Dendritic cell treated with granulocyte-macrophage colony-stimulating factor and Interleukin-4, amounts not matched to agents 40 ng/mL and 50 ng/mL, for 4 days (primary cell): ENCODE results near the gene DMKN.

ENCODE experiments used
- H3K27ac Mint-ChIP-seq: one replicate; pipeline ENCODE4 v1.8.0; 2022; ENCODE audit warnings: mild to moderate bottlenecking, mixed read lengths
- H3K27me3 Mint-ChIP-seq: one replicate; pipeline ENCODE4 v1.8.0; 2022; ENCODE audit warnings: mild to moderate bottlenecking, mixed read lengths
- H3K36me3 Mint-ChIP-seq: one replicate; pipeline ENCODE4 v1.8.0; 2022; ENCODE audit warnings: low read depth, mixed read lengths
- H3K4me1 Mint-ChIP-seq: one replicate; pipeline ENCODE4 v1.8.0; 2022; ENCODE audit warnings: low read depth, mixed read lengths
- H3K4me3 Mint-ChIP-seq: one replicate; pipeline ENCODE4 v1.8.0; 2022; ENCODE audit warnings: mild to moderate bottlenecking, moderate library complexity, mixed read lengths
- H3K9me3 Mint-ChIP-seq: one replicate; pipeline ENCODE4 v1.8.0; 2022; ENCODE audit warnings: mixed read lengths
- intact Hi-C: fragments of 100-400 bp; cut with micrococcal nuclease; formaldehyde crosslinking; loops from one replicate; pipeline ENCODE4 v1.15.0; 2022

DMKN gene

GRCh38 chr19:35513628-35514281 is at the start of gene DMKN:
TSS of gene DMKN (minus strand) at chr19:35513649. CDS start at chr19:35513475, 174 bp downstream.
- no peak within 1 kb of the TSS for H3K4me3 Mint-ChIP-seq
- H3K4me1 Mint-ChIP-seq, result peaks cover 9% of the 10 kb centered on the region
- intact Hi-C loops, result no loop called here
- H3K27ac Mint-ChIP-seq, result no peak within 1 kb of the TSS
- peaks cover 62% of the 10 kb centered on the region for H3K27me3 Mint-ChIP-seq
- H3K36me3 Mint-ChIP-seq, result no peaks in the 10 kb centered on the region
- no peaks in the 10 kb centered on the region for H3K9me3 Mint-ChIP-seq

GRCh38 chr19:35562776-35563175 is 49.3 kb upstream of the DMKN start:
- intact Hi-C loops, result no loop called here
- H3K4me1 Mint-ChIP-seq, result peaks cover 3% of the 10 kb centered on the region
- H3K9me3 Mint-ChIP-seq, result no peaks in the 10 kb centered on the region
- H3K36me3 Mint-ChIP-seq, result no peaks in the 10 kb centered on the region
- no peak overlapping the region for H3K27ac Mint-ChIP-seq
- no peak overlapping the region for H3K4me3 Mint-ChIP-seq
- peaks cover 46% of the 10 kb centered on the region for H3K27me3 Mint-ChIP-seq

GRCh38 chr19:35562336-35562735 is 48.9 kb upstream of the DMKN start:
- H3K36me3 Mint-ChIP-seq, result no peaks in the 10 kb centered on the region
- H3K4me1 Mint-ChIP-seq, result peaks cover 7% of the 10 kb centered on the region
- intact Hi-C loops, result no loop called here
- no peak overlapping the region for H3K27ac Mint-ChIP-seq
- H3K4me3 Mint-ChIP-seq, result no peak overlapping the region
- no peaks in the 10 kb centered on the region for H3K9me3 Mint-ChIP-seq
- H3K27me3 Mint-ChIP-seq, result peaks cover 51% of the 10 kb centered on the region

GRCh38 chr19:35561436-35561835 is 48.0 kb upstream of the DMKN start:
- H3K9me3 Mint-ChIP-seq, result no peaks in the 10 kb centered on the region
- H3K27ac Mint-ChIP-seq, result no peak overlapping the region
- peaks cover 9% of the 10 kb centered on the region for H3K4me1 Mint-ChIP-seq
- H3K27me3 Mint-ChIP-seq, result peaks cover 56% of the 10 kb centered on the region
- H3K36me3 Mint-ChIP-seq, result no peaks in the 10 kb centered on the region
- H3K4me3 Mint-ChIP-seq, result no peak overlapping the region
- intact Hi-C loops, result no loop called here

GRCh38 chr19:35560677-35561076 is 47.2 kb upstream of the DMKN start:
- no peak overlapping the region for H3K27ac Mint-ChIP-seq
- H3K36me3 Mint-ChIP-seq, result no peaks in the 10 kb centered on the region
- peaks cover 63% of the 10 kb centered on the region for H3K27me3 Mint-ChIP-seq
- H3K4me3 Mint-ChIP-seq, result no peak overlapping the region
- H3K9me3 Mint-ChIP-seq, result no peaks in the 10 kb centered on the region
- peaks cover 9% of the 10 kb centered on the region for H3K4me1 Mint-ChIP-seq
- intact Hi-C loops, result no loop called here

GRCh38 chr19:35560271-35560670 is 46.8 kb upstream of the DMKN start:
- Mint-ChIP-seq H3K9me3 (no peaks in the 10 kb centered on the region), H3K4me3 (no peak overlapping the region), H3K4me1 (peaks cover 9% of the 10 kb centered on the region), H3K36me3 (no peaks in the 10 kb centered on the region), H3K27ac (no peak overlapping the region), H3K27me3 (peaks cover 66% of the 10 kb centered on the region)
- intact Hi-C loops, result no loop called here

- intact Hi-C loops, result no loop called here
- Mint-ChIP-seq H3K4me1 (peaks cover 9% of the 10 kb centered on the region), H3K27ac (no peak overlapping the region), H3K4me3 (no peak overlapping the region), H3K36me3 (no peaks in the 10 kb centered on the region), H3K9me3 (no peaks in the 10 kb centered on the region), H3K27me3 (peaks cover 69% of the 10 kb centered on the region)
Observed at GRCh38 chr19:35559781-35560180, 46.3 kb upstream of the DMKN start.

- Mint-ChIP-seq H3K4me3 (no peak overlapping the region), H3K27me3 (peaks cover 73% of the 10 kb centered on the region), H3K4me1 (peaks cover 9% of the 10 kb centered on the region), H3K27ac (no peak overlapping the region), H3K36me3 (no peaks in the 10 kb centered on the region), H3K9me3 (no peaks in the 10 kb centered on the region)
- intact Hi-C loops, result no loop called here
Observed at GRCh38 chr19:35559281-35559659, 45.8 kb upstream of the DMKN start.

- Mint-ChIP-seq H3K36me3 (no peaks in the 10 kb centered on the region), H3K9me3 (no peaks in the 10 kb centered on the region), H3K27me3 (peaks cover 75% of the 10 kb centered on the region), H3K27ac (no peak overlapping the region), H3K4me3 (no peak overlapping the region), H3K4me1 (peaks cover 9% of the 10 kb centered on the region)
- intact Hi-C loops, result no loop called here
Observed at GRCh38 chr19:35558400-35559280, 45.2 kb upstream of the DMKN start.

GRCh38 chr19:35557539-35558399 is 44.3 kb upstream of the DMKN start:
- peaks cover 9% of the 10 kb centered on the region for H3K4me1 Mint-ChIP-seq
- no peak overlapping the region for H3K27ac Mint-ChIP-seq
- intact Hi-C loops, result no loop called here
- peak overlapping the region; percentile 73 for H3K4me3 Mint-ChIP-seq
- no peaks in the 10 kb centered on the region for H3K9me3 Mint-ChIP-seq
- H3K36me3 Mint-ChIP-seq, result no peaks in the 10 kb centered on the region
- peaks cover 72% of the 10 kb centered on the region for H3K27me3 Mint-ChIP-seq

GRCh38 chr19:35556846-35557538 is 43.5 kb upstream of the DMKN start:
- intact Hi-C loops, result no loop called here
- H3K27ac Mint-ChIP-seq, result no peak overlapping the region
- H3K36me3 Mint-ChIP-seq, result no peaks in the 10 kb centered on the region
- H3K27me3 Mint-ChIP-seq, result peaks cover 65% of the 10 kb centered on the region
- no peaks in the 10 kb centered on the region for H3K9me3 Mint-ChIP-seq
- H3K4me1 Mint-ChIP-seq, result peaks cover 9% of the 10 kb centered on the region
- no peak overlapping the region for H3K4me3 Mint-ChIP-seq

- Mint-ChIP-seq H3K9me3 (no peaks in the 10 kb centered on the region), H3K27ac (no peak overlapping the region), H3K4me3 (no peak overlapping the region), H3K27me3 (peaks cover 60% of the 10 kb centered on the region), H3K4me1 (peaks cover 9% of the 10 kb centered on the region), H3K36me3 (peaks cover 2% of the 10 kb centered on the region)
- intact Hi-C loops, result no loop called here
Observed at GRCh38 chr19:35556025-35556590, 42.7 kb upstream of the DMKN start.

GRCh38 chr19:35555301-35556005 is 42.0 kb upstream of the DMKN start:
- peaks cover 9% of the 10 kb centered on the region for H3K4me1 Mint-ChIP-seq
- H3K27me3 Mint-ChIP-seq, result peaks cover 55% of the 10 kb centered on the region
- H3K36me3 Mint-ChIP-seq, result peaks cover 8% of the 10 kb centered on the region
- no peaks in the 10 kb centered on the region for H3K9me3 Mint-ChIP-seq
- H3K27ac Mint-ChIP-seq, result no peak overlapping the region
- intact Hi-C loops, result no loop called here
- no peak overlapping the region for H3K4me3 Mint-ChIP-seq
